Body of pancreas (tissue), 4 donors: Measurements from ENCODE around the gene SETD2. TPM values are rescaled to one million over a fixed set of nuclear protein-coding genes. Genes with fewer than 3 reads are reported as not detected.

Experiments
- ATAC-seq: fragments of 150-250 bp; one replicate; pipeline ENCODE4 v1.9.1; 2016
- DNase-seq, 4 donors: peaks; one replicate each; pipeline ENCODE4 v3.0.0-alpha.2; 2019
- H3K27ac ChIP-seq, 4 donors: fragments of 200-600 bp; sonication (generic); 1 replicate in 3 of 4; 2 replicates in 1 of 4; pipeline versions ENCODE4 v1.5.1 to v1.6.1; 2016 to 2019; ENCODE audit warnings: mild to moderate bottlenecking in 1 of 4, mixed read lengths in 1 of 4, moderate library complexity in 1 of 4
- H3K27me3 ChIP-seq, 2 donors: fragments of 200-600 bp; sonication (generic); one replicate each; pipeline ENCODE4 v1.6.0; 2016; ENCODE audit warnings: mild to moderate bottlenecking in 1 of 2
- H3K36me3 ChIP-seq, 2 donors: fragments of 200-600 bp; sonication (generic); replicated peaks in 1 of 2; 2 replicates each; pipeline ENCODE4 v1.5.1; 2016; ENCODE audit warnings: low read depth in 2 of 2; ENCODE audit not compliant: insufficient read depth in 1 of 2
- H3K4me1 ChIP-seq: fragments of 200-600 bp; sonication (generic); one replicate; pipeline ENCODE4 v1.6.0; 2016
- H3K4me3 ChIP-seq, 2 donors: fragments of 200-600 bp; sonication (generic); 1 replicate in 1 of 2; 2 replicates in 1 of 2; pipeline ENCODE4 v1.5.1; 2016 to 2019
- H3K9me3 ChIP-seq, 3 donors: fragments of 200-600 bp; sonication (generic); 1 replicate in 2 of 3; 2 replicates in 1 of 3; pipeline ENCODE4 v1.5.1; 2016
- POLR2A ChIP-seq, 3 donors: fragments of 450-650 bp; IDR thresholded peaks; one replicate each; pipeline ENCODE4 v1.6.1; 2016; ENCODE audit warnings: antibody characterized with exemption in 3 of 3, mild to moderate bottlenecking in 2 of 3
- WGBS, 2 donors: methylation state at CpG; one replicate each; pipeline ENCODE4 v1.1.5; 2017; 5-methylcytosine and 5-hydroxymethylcytosine counted together
- intact Hi-C: fragments of 100-400 bp; cut with DNase I; formaldehyde crosslinking; loops from one replicate; pipeline ENCODE4 v1.15.1; 2023
- total RNA-seq, 2 donors: library from RNA; depleted of rRNA; stranded (reverse); fragments of >200 nt; gene quantifications; one replicate each; pipeline ENCODE4 v1.1.0, GENCODE V29; 2016
- TF ChIP-seq, protein P1 (sequence below), 7 experiments: fragments of 450-650 bp in 4 of 7; fragments of 200-600 bp in 3 of 7; sonication (generic) in 3 of 7; IDR thresholded peaks; one replicate each; pipeline ENCODE4 v1.5.1; 2016 to 2019; ENCODE audit warnings: antibody characterized with exemption in 7 of 7

SETD2 gene
- total RNA-seq, 2 donors from 2014 or later = 49.5 to 70.2 TPM

DNA sequence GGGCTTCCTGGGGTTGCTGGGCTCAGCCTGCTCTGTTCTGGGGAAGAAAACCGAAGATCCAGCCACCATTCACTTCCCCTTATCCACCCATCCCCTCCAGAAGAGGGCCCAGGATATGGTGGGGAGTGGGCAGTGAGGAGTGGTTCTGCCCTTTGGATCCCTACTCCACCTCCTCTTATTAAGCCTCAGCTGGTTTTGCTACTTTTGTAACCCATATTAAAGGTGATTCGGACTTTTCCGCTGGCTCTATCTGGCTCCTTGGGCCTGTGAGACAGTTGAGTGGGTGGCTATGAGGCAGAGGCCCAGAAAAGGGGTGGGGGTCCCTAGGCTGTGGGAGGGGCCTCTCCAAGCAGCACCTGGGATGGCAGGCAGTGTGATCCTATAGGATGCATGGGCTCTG lies 150.7 kb downstream of the SETD2 start:
- Histone ChIP-seq H3K27ac (peak overlapping the region in 1 of 4 donors; percentile 14), H3K27me3 (no peaks in the 10 kb centered on the region), H3K4me1 (peaks cover 31% of the 10 kb centered on the region), H3K4me3 (no peak overlapping the region), H3K9me3 (no peaks in the 10 kb centered on the region), H3K36me3 (peaks cover 0 to 2% of the 10 kb centered on the region in 2 donors)
- WGBS, 2 donors = 79 to 88% methylated on average over 3 of the region's 3 CpGs
- intact Hi-C loops = no loop called here
- DNase-seq = no peak
- no peak for TF ChIP-seq POLR2A (IDR thresholded peaks at IDR 0.05)
- TF ChIP-seq, protein P1, sequence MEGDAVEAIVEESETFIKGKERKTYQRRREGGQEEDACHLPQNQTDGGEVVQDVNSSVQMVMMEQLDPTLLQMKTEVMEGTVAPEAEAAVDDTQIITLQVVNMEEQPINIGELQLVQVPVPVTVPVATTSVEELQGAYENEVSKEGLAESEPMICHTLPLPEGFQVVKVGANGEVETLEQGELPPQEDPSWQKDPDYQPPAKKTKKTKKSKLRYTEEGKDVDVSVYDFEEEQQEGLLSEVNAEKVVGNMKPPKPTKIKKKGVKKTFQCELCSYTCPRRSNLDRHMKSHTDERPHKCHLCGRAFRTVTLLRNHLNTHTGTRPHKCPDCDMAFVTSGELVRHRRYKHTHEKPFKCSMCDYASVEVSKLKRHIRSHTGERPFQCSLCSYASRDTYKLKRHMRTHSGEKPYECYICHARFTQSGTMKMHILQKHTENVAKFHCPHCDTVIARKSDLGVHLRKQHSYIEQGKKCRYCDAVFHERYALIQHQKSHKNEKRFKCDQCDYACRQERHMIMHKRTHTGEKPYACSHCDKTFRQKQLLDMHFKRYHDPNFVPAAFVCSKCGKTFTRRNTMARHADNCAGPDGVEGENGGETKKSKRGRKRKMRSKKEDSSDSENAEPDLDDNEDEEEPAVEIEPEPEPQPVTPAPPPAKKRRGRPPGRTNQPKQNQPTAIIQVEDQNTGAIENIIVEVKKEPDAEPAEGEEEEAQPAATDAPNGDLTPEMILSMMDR (IDR thresholded peaks at IDR 0.05) = no peak
- no peak for ATAC-seq

DNA sequence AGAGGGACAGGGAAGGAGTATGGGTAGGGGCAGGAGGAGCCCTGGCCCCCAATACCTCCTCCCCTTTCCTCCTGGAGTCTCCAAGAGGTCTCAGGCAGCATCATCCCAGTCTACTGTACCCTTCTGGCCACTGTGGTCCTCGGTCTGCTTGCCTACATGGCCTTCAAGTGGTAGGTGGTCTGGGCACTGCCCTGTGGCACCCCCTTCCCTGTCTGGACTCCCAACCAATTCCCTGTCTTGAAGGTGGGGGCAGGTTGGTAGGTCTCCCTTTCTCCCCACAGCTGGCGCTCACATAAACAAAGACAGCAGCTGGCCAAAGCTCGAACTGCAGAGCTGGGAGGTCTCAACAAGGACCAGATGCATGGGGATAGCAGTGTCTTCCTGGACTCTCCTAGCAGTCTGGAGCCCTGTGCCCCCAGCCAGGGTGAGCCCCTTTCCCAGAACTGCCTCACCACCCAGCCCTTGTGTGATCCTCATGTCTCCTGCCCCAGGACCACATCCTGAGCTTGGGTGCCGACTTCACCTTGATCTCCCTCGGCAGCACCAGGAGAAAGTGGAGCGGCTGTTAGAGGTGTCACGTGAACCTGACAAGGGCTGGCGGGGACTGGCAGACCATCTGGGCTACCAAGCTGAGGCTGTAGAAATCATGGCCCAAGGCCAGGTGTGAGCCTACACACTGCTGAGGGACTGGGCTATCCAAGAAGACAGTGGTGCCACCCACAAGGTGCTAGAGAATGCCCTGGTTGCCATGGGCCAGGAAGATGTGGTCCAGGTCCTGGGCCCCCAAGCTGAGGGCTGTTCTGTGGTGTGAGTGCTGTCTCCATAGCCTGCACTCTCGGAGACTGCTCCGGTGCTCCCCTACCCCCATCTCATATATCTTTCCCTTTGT lies 151.3 kb downstream of the SETD2 start:
- Histone ChIP-seq H3K36me3 (peaks cover 0 to 2% of the 10 kb centered on the region in 2 donors), H3K27me3 (no peaks in the 10 kb centered on the region), H3K4me1 (peaks cover 31% of the 10 kb centered on the region), H3K4me3 (no peak overlapping the region), H3K27ac (peak overlapping the region in 1 of 4 donors; percentile 14), H3K9me3 (no peaks in the 10 kb centered on the region)
- peak in 3 of 4 donors; percentile 46 to 62 (median 57) for DNase-seq
- no peak for TF ChIP-seq POLR2A (IDR thresholded peaks at IDR 0.05)
- TF ChIP-seq, protein P1 (IDR thresholded peaks at IDR 0.05) = no peak
- intact Hi-C loops = no loop called here
- 84 to 95% methylated on average over 4 to 10 of the region's 10 CpGs for WGBS, 2 donors
- no peak for ATAC-seq

DNA sequence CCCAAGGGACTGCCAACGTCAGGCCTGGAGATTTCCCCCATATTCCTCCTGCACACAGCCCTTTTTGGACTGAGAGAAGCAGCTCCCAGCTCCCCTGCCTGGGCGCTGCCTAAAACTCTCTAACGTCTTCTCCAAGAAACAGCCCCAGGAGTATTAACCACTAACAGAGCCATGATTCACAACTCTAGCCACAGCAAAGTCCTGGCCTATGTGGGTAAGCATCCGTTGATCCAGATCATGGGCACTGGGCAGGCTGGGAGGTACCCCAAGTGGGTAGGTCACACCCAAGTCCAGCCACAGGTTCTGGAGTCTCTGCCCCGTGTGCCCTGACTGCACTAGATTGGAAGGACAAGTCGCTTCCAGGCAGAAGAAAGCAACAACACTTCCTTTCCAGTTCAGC lies 152.5 kb downstream of the SETD2 start:
- Histone ChIP-seq H3K27me3 (no peaks in the 10 kb centered on the region), H3K27ac (no peak overlapping the region), H3K36me3 (no peaks in the 10 kb centered on the region), H3K4me1 (peaks cover 31% of the 10 kb centered on the region), H3K9me3 (no peaks in the 10 kb centered on the region), H3K4me3 (no peak overlapping the region)
- no peak for ATAC-seq
- DNase-seq = no peak
- intact Hi-C loops = no loop called here
- TF ChIP-seq, protein P1 (IDR thresholded peaks at IDR 0.05) = no peak
- TF ChIP-seq POLR2A (IDR thresholded peaks at IDR 0.05) = no peak
- WGBS, 2 donors = 69 to 85% methylated on average over 5 to 6 of the region's 6 CpGs

DNA sequence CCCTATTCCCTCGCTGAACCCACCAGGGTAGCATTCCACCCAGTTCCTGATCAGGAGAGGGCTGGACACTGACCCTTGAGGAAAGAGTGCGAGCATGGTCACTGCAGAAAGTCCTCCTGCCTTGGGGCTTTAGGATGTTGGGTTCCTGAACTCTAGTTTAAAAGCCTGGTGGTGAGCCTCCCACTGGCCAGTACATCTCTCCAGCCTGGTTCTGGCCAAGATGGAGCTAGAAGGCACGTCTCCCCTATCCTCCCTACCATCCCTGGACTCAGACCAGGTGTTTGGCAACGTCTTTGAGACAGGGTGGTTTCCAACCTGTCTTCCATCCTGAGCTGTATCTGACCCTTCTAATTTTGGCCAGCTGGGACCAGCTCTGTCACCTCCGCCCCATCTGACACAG lies 153.0 kb downstream of the SETD2 start:
- DNase-seq = no peak
- 79% methylated on average over 5 of the region's 5 CpGs for WGBS, 2 donors
- Histone ChIP-seq H3K36me3 (peaks cover 2 to 3% of the 10 kb centered on the region in 2 donors), H3K9me3 (no peaks in the 10 kb centered on the region), H3K4me1 (peaks cover 31% of the 10 kb centered on the region), H3K4me3 (no peak overlapping the region), H3K27me3 (no peaks in the 10 kb centered on the region), H3K27ac (no peak overlapping the region)
- no peak for ATAC-seq
- TF ChIP-seq POLR2A (IDR thresholded peaks at IDR 0.05) = no peak
- TF ChIP-seq, protein P1 (IDR thresholded peaks at IDR 0.05) = no peak
- intact Hi-C loops = no loop called here
